Measurements from ENCODE around the gene TYROBP.
"Not testable (repeated sequence)": the region's sequence is repeated elsewhere in the genome, so short reads cannot be mapped to it uniquely, and the experiment has no call there.

TYROBP gene

GRCh38 chr19:35871611-35872010 is 36.5 kb downstream of the TYROBP start:
- DNase-seq (ENCODE audit: low read depth, low spot score), result no peak

GRCh38 chr19:35870798-35871197 is 37.3 kb downstream of the TYROBP start:
- no peak for DNase-seq (ENCODE audit: low read depth, low spot score)

DNA sequence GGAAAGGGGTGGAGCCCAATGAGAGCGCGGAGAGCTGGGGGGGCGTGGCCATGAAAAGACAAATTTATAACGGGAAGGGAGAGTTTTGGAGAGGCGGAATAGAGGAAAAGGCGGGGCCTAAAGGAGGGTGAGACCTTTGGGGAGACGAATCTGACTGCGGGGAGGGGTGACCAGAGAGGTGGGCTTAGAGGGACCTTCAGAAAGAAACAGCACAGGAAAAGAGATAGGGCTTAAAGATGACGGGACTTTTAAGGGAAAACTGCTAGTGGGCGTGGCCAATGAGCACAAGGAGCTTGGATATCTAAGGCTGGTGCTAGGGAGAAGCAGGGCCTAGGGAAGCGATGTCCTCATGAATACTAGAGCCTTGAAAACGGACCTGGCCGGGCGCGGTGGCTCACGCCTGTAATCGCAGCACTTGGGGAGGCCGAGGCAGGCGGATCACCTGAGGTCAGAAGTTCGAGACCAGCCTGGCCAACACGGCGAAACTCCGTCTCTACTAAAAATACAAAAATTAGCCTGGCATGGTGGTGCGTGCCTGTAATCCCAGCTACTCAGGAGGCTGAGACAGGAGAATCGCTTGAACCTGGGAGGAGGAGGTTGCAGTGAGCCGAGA is 37.9 kb downstream of the TYROBP start:
- DNase-seq (ENCODE audit: low read depth, low spot score), result not testable (repeated sequence)

- no peak for DNase-seq (ENCODE audit: low read depth, low spot score)
Observed at GRCh38 chr19:35869327-35870123, 38.6 kb downstream of the TYROBP start.

DNA sequence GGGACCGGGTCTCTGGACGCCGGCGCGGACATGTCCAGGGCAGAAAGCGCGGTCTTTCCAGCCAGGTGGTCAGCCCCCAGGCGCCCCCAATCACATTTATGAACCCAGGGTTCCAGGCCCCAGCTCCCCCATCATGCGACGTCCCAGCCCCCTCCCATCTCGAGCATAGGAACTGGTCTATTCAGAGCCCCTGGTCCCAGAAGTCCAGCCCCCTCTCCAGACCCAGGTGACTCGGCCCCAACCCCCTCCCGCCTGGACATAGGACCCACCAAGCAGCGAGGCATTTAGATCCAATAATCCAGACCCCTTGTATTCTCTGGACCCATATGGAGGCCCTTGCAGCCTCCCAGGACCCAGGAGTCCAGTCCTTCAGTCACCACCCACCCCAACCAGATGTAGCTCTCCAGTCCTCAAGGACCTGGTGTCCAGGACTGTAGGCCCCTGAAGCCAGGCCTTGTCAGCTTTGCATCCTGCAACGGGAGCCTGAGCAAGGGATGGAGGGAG is 39.2 kb downstream of the TYROBP start:
- no peak for DNase-seq (ENCODE audit: low read depth, low spot score)

DNA sequence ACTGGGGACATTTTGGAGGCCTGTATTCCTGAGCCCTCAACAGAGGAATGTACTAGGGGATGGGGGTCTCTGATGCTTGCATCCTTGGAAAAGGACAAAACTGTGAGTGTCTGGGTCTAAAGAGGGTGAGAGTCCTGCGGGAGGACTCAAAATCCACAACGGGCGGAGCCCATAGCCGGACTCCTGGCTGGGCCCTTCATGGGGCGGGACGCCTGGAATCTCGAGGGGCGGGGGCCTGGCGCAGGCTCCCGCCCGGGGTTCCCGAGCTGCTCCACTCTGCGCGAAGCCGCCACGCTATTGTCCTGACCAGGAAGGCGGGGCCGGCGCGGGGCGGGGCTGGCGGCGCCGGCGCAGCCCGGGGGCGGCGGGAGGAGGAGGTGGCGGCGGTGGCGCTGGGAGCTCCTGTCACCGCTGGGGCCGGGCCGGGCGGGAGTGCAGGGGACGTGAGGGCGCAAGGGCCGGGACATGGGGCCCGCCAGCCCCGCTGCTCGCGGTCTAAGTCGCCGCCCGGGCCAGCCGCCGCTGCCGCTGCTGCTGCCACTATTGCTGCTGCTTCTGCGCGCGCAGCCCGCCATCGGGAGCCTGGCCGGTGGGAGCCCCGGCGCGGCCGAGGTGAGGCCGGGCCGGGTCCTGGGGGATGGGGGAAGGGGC is 39.8 kb downstream of the TYROBP start, which contains the start of gene APLP1:
APLP1 (plus strand) TSS at position 403 of the 651 bp plus-strand sequence; CDS start at position 466, 63 bp downstream.
- no peak for DNase-seq (ENCODE audit: low read depth, low spot score)

- DNase-seq (ENCODE audit: low read depth, low spot score), result no peak
Observed at GRCh38 chr19:35863018-35863417, 45.1 kb downstream of the TYROBP start.

DNA sequence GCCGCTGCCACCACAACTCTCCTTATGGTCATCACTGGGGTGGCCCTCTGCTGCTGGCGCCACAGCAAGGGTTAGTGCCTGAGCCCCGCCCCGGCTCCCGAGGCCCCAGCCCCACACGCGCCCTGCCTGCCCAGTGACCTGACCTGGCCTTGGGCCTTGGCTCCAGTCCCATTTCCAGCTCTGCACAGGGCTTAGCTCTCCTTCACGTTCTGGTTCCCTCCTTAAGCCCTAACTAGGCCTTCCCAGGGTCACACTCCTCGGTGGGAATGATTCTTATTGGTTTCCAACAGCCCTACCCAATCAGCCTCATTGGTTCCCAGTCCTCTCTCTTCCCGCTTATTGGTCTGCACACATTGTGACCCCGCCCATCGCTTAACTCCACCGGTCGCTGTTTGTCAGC is 45.6 kb downstream of the TYROBP start:
- no peak for DNase-seq (ENCODE audit: low read depth, low spot score)

- no peak for DNase-seq (ENCODE audit: low read depth, low spot score)
Observed at GRCh38 chr19:35861640-35862160, 46.4 kb downstream of the TYROBP start.

GRCh38 chr19:35860818-35861639 is 47.1 kb downstream of the TYROBP start:
- no peak for DNase-seq (ENCODE audit: low read depth, low spot score)

GRCh38 chr19:35860436-35860817 is 47.7 kb downstream of the TYROBP start:
- no peak for DNase-seq (ENCODE audit: low read depth, low spot score)

GRCh38 chr19:35859414-35859813 is 48.7 kb downstream of the TYROBP start:
- DNase-seq (ENCODE audit: low read depth, low spot score), result no peak

DNA sequence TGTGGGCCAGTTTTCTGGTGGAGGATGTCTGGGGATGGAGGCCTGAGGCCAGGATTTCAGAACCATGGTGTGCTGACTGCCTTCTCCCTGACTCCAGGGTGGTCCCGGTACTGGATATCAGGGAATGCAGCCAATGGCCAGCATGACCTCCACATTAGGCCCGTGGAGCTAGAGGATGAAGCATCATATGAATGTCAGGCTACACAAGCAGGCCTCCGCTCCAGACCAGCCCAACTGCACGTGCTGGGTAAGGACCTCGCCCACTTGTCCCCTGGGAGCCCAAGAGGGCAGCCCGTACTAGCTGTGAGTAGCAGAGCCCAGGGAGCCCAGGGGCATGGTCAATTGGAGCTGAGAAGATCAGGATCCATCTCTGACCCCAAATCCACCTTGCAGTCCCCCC is 49.8 kb downstream of the TYROBP start:
- DNase-seq (ENCODE audit: low read depth, low spot score), result no peak

DNA sequence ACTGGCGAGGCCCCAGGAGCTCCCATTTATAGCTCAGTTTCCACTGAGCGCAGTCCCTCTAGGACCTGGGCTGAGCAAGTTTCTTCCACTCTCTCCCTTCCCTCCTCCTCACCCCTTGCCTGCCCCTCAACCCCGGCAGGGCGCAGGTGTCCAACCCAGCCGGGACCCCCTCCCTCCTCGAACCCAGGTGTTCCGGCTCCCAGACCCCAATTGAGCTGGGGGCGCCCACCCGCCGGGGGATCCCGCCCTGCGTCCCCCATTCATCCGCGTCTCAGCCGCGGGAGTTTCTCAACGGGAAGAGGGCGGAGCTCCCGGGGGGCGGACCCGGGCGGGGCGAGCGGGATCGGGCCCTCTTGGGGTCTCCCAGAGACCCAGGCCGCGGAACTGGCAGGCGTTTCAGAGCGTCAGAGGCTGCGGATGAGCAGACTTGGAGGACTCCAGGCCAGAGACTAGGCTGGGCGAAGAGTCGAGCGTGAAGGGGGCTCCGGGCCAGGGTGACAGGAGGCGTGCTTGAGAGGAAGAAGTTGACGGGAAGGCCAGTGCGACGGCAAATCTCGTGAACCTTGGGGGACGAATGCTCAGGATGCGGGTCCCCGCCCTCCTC is 51.4 kb downstream of the TYROBP start, which contains the start of gene KIRREL2:
KIRREL2 (plus strand) TSS at position 366 of the 604 bp plus-strand sequence; CDS start at position 575, 209 bp downstream.
- no peak for DNase-seq (ENCODE audit: low read depth, low spot score)
